ENCODE data around the gene ERMARD.

DNA sequence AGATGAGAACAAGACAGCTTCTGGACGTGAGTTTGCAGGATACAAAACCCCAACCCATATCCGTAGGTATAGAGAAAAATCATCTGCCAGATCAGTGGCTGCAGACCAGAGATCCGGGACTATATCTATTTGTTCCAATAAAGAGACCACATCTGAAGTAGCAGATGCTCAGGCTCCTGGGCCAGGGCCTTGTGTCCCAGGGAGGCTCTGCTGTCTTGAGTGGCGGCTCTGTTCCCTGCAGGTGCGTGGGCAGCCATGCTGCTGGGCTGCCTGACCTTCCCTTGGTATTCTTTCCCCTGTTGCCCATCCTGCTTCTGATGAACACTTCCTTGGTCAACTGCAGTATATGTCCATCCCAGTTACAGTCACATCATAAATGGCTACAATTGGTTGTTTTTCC is 34.9 kb downstream of the ERMARD start:
- TF ChIP-seq EZH2 (IDR thresholded peaks at IDR 0.05; ENCODE audit: insufficient read depth, poor library complexity, severe bottlenecking) (no peak), EZH2phosphoT487 (IDR thresholded peaks at IDR 0.05; ENCODE audit: insufficient read depth, low read depth) (no peak)
